Neural progenitor cell (in vitro differentiated cells): ENCODE results near the gene PARD6A. TPM values are rescaled to one million over a fixed set of nuclear protein-coding genes. Genes with fewer than 3 reads are reported as not detected.
"Not testable (repeated sequence)": the region's sequence is repeated elsewhere in the genome, so short reads cannot be mapped to it uniquely, and the experiment has no call there.

ENCODE experiments used
- DNase-seq: peaks from one replicate; pipeline ENCODE4 v3.0.0-alpha.2; 2016; ENCODE audit warnings: low spot score
- H2AFZ ChIP-seq: fragments of 200-600 bp; sonication (generic); replicated peaks from 2 replicates; pipeline ENCODE4 v1.6.1; 2016; ENCODE audit warnings: antibody characterized with exemption
- H3F3A ChIP-seq: fragments of 200-600 bp; sonication (generic); 2 replicates; pipeline ENCODE4 v1.6.1; 2016; ENCODE audit warnings: antibody characterized with exemption, low read depth
- H3K27ac ChIP-seq: fragments of 200-600 bp; sonication (generic); 2 replicates; pipeline ENCODE4 v1.5.1; 2016; ENCODE audit warnings: mild to moderate bottlenecking
- H3K27me3 ChIP-seq: fragments of 200-600 bp; sonication (generic); 2 replicates; pipeline ENCODE4 v1.6.1; 2016; ENCODE audit warnings: mild to moderate bottlenecking, moderate library complexity
- H3K36me3 ChIP-seq: fragments of 200-600 bp; sonication (generic); 2 replicates; pipeline ENCODE4 v1.5.1; 2016
- H3K4me1 ChIP-seq: fragments of 200-600 bp; sonication (generic); 2 replicates; pipeline ENCODE4 v1.6.1; 2016; ENCODE audit warnings: mixed run types
- H3K4me2 ChIP-seq: fragments of 200-600 bp; sonication (generic); 2 replicates; pipeline ENCODE4 v1.6.1; 2016
- H3K4me3 ChIP-seq: fragments of 200-600 bp; sonication (generic); 2 replicates; pipeline ENCODE4 v1.5.1; 2016
- H3K79me2 ChIP-seq: fragments of 200-600 bp; sonication (generic); 2 replicates; pipeline ENCODE4 v1.6.1; 2016; ENCODE audit warnings: low read depth
- H3K9ac ChIP-seq: fragments of 200-600 bp; sonication (generic); 2 replicates; pipeline ENCODE4 v1.6.1; 2016
- H3K9me3 ChIP-seq: fragments of 200-600 bp; sonication (generic); 2 replicates; pipeline ENCODE4 v1.5.1; 2016; ENCODE audit warnings: low read depth
- H4K20me1 ChIP-seq: fragments of 200-600 bp; sonication (generic); 2 replicates; pipeline ENCODE4 v1.6.1; 2016; ENCODE audit warnings: low read depth
- H3K27ac Mint-ChIP-seq: 3 replicates; pipeline ENCODE4 v1.8.0; 2021; ENCODE audit warnings: mixed read lengths
- H3K27me3 Mint-ChIP-seq: 2 replicates; pipeline ENCODE4 v1.8.0; 2022; ENCODE audit warnings: low read depth, mild to moderate bottlenecking, inconsistent platforms, moderate library complexity, mixed read lengths; ENCODE audit not compliant: insufficient read depth
- H3K36me3 Mint-ChIP-seq: 3 replicates; pipeline ENCODE4 v1.8.0; 2021; ENCODE audit warnings: mixed read lengths
- H3K4me1 Mint-ChIP-seq: 3 replicates; pipeline ENCODE4 v1.8.0; 2021; ENCODE audit warnings: mixed read lengths
- H3K4me3 Mint-ChIP-seq: 3 replicates; pipeline ENCODE4 v1.8.0; 2021; ENCODE audit warnings: mild to moderate bottlenecking, moderate library complexity, mixed read lengths
- H3K9me3 Mint-ChIP-seq: 3 replicates; pipeline ENCODE4 v1.8.0; 2020; ENCODE audit warnings: mixed read lengths
- EZH2 ChIP-seq: fragments of 200-600 bp; sonication (generic); IDR thresholded peaks from 2 replicates; pipeline ENCODE4 v1.6.1; 2017; ENCODE audit warnings: antibody characterized with exemption, mild to moderate bottlenecking, moderate library complexity
- EZH2phosphoT487 ChIP-seq: fragments of 200-600 bp; sonication (generic); IDR thresholded peaks from 2 replicates; pipeline ENCODE4 v1.6.1; 2017; ENCODE audit warnings: antibody characterized with exemption
- total RNA-seq: library from RNA; depleted of rRNA; stranded (reverse); fragments of >200 nt; gene quantifications from 2 replicates; pipeline ENCODE4 v1.2.3, GENCODE V29; 2015; ENCODE audit warnings: low replicate concordance
- TF ChIP-seq, protein P1 (sequence below): fragments of 200-600 bp; sonication (generic); IDR thresholded peaks from 2 replicates; pipeline ENCODE4 v1.5.1; 2017; ENCODE audit warnings: antibody characterized with exemption, mild to moderate bottlenecking

Gene PARD6A
- total RNA-seq, 1 donor from 2014 or later = 2.7 TPM

DNA sequence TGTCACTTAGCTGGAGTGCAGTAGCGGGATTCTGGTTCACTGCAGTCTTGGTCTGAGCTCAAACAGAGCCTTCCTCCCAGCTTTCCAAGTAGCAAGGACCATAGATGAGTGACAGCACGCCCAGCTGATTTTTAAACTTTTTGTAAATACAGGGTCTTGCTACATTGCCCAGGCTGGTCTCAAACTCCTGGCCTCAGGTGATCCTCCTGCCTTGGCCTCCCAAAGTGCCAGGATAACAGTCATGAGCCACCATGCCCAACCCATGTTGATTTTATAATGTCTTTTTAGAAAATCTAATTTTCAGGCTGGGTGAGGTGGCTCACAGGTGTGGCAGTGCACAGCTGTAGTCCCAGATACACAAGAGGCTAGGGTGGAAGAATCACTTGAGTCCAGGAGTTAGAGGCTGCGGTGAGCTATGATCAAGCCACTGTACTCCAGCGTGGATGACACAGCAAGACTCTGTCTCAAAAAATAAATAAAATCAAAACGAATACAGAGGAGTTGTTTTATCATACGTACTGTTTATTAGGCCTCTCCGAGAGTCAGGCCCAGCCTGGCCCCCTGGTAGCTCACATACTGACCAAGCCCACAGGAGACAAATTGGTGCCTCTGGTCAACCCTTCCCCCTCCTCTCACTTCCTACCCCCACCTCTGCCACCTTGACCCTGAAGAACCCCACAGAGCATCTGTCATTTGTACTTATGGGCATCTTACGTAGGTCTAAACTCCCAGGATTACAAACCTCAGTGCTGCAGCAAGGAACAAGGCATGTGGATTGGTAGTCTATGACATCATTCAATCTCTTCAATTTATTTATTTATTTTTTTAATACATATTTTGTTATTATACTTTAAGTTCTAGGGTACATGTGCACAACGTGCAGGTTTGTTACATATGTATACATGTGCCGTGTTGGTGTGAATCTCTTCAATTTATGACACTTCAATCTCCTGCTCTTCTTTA lies 19.5 kb downstream of the PARD6A start:
- Histone ChIP-seq H4K20me1 (no peaks in the 10 kb centered on the region), H3K4me2 (no peak overlapping the region), H3K4me1 (no peaks in the 10 kb centered on the region), H3K27me3 (no peaks in the 10 kb centered on the region), H3K27ac (no peak overlapping the region), H3K79me2 (no peaks in the 10 kb centered on the region), H3K9ac (no peak overlapping the region), H2AFZ (no peak overlapping the region), H3F3A (no peaks in the 10 kb centered on the region), H3K9me3 (no peaks in the 10 kb centered on the region), H3K4me3 (no peak overlapping the region), H3K36me3 (no peaks in the 10 kb centered on the region)
- Mint-ChIP-seq H3K4me3 (no peak overlapping the region), H3K27me3 (peaks cover 4% of the 10 kb centered on the region), H3K27ac (no peak overlapping the region), H3K9me3 (no peaks in the 10 kb centered on the region), H3K4me1 (no peaks in the 10 kb centered on the region), H3K36me3 (peaks cover 6% of the 10 kb centered on the region)
- TF ChIP-seq EZH2phosphoT487 (no peak), EZH2 (no peak)
- TF ChIP-seq, protein P1, sequence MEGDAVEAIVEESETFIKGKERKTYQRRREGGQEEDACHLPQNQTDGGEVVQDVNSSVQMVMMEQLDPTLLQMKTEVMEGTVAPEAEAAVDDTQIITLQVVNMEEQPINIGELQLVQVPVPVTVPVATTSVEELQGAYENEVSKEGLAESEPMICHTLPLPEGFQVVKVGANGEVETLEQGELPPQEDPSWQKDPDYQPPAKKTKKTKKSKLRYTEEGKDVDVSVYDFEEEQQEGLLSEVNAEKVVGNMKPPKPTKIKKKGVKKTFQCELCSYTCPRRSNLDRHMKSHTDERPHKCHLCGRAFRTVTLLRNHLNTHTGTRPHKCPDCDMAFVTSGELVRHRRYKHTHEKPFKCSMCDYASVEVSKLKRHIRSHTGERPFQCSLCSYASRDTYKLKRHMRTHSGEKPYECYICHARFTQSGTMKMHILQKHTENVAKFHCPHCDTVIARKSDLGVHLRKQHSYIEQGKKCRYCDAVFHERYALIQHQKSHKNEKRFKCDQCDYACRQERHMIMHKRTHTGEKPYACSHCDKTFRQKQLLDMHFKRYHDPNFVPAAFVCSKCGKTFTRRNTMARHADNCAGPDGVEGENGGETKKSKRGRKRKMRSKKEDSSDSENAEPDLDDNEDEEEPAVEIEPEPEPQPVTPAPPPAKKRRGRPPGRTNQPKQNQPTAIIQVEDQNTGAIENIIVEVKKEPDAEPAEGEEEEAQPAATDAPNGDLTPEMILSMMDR = no peak
- DNase-seq = no peak

DNA sequence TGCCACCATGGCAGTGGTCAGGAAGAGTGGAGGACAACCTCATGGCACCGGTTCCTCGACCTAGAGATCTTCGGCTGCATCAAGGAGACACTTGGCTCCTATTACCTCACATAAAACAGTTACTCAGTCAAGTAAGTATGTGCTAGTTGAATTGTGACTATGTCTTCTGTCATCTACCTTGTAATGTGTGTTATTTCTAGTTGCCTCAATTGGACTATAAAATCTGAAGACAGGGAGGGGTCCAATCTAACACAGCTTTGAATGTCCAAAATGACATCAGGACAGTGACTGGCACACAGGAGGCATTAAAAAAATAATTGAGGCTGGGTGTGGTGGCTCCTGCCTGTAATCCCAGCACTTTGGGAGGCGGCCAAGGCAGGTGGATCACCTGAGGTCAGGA lies 23.0 kb downstream of the PARD6A start:
- H3K9ac ChIP-seq = no peak overlapping the region
- H3F3A ChIP-seq = no peaks in the 10 kb centered on the region
- no peaks in the 10 kb centered on the region for H3K9me3 Mint-ChIP-seq
- no peak overlapping the region for H3K4me3 ChIP-seq
- no peak for DNase-seq
- H3K79me2 ChIP-seq = no peaks in the 10 kb centered on the region
- no peak overlapping the region for H3K4me2 ChIP-seq
- H3K27me3 Mint-ChIP-seq = peaks cover under 1% of the 10 kb centered on the region
- H2AFZ ChIP-seq = no peak overlapping the region
- no peaks in the 10 kb centered on the region for H3K27me3 ChIP-seq
- H3K36me3 Mint-ChIP-seq = peaks cover 10% of the 10 kb centered on the region
- no peak overlapping the region for H3K27ac Mint-ChIP-seq
- TF ChIP-seq EZH2phosphoT487 (no peak), EZH2 (no peak)
- TF ChIP-seq, protein P1 = no peak
- H3K4me3 Mint-ChIP-seq = no peak overlapping the region
- H3K4me1 Mint-ChIP-seq = no peaks in the 10 kb centered on the region
- no peak overlapping the region for H3K27ac ChIP-seq
- H3K4me1 ChIP-seq = no peaks in the 10 kb centered on the region
- no peaks in the 10 kb centered on the region for H3K9me3 ChIP-seq
- no peaks in the 10 kb centered on the region for H3K36me3 ChIP-seq
- H4K20me1 ChIP-seq = no peaks in the 10 kb centered on the region

DNA sequence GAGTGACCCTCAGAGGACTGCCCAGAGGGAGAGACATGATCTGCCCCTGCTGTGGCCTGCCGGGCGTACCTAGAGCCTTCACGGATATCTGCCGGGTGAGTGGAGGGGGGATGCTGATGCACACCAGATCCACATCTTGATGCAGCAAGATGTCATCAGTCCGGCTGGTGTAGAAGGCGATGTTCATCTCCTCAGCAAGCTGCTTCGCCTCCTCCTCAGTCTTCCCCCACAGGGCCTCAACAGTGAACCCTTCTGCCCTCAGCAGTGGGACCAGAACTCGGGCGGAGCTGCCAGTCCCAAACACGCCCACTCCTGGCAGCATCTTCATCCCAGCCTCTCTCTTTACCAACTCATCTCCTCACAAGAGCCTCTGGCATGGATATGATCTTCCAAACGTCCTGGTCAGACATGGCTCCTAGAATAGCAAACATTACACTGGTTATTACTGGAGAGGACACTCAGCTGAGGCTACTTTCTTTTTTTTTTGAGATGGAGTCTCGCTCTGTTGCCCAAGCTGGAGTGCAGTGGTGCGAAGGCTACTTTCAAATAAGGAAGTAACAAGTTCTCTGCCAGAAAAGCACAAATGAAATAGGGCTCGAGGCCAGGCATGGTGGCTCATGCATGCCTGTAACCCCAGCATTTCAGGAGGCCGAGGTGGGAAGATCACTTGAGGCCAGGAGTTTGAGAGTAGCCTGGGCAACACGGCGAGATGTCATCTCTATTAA lies 24.8 kb downstream of the PARD6A start:
- Histone ChIP-seq H3K27me3 (no peaks in the 10 kb centered on the region), H3K36me3 (no peaks in the 10 kb centered on the region), H2AFZ (no peak overlapping the region), H3K79me2 (no peaks in the 10 kb centered on the region), H3K27ac (no peak overlapping the region), H4K20me1 (no peaks in the 10 kb centered on the region), H3K4me1 (no peaks in the 10 kb centered on the region), H3F3A (no peaks in the 10 kb centered on the region), H3K9ac (no peak overlapping the region), H3K9me3 (no peaks in the 10 kb centered on the region), H3K4me2 (no peak overlapping the region), H3K4me3 (no peak overlapping the region)
- TF ChIP-seq, protein P1 = no peak
- no peak for TF ChIP-seq EZH2phosphoT487
- TF ChIP-seq EZH2 = no peak
- no peaks in the 10 kb centered on the region for H3K27me3 Mint-ChIP-seq
- DNase-seq = no peak
- H3K4me1 Mint-ChIP-seq = no peaks in the 10 kb centered on the region
- H3K27ac Mint-ChIP-seq = peak overlapping the region; percentile 21
- H3K36me3 Mint-ChIP-seq = peaks cover 15% of the 10 kb centered on the region
- no peaks in the 10 kb centered on the region for H3K9me3 Mint-ChIP-seq
- no peak overlapping the region for H3K4me3 Mint-ChIP-seq

DNA sequence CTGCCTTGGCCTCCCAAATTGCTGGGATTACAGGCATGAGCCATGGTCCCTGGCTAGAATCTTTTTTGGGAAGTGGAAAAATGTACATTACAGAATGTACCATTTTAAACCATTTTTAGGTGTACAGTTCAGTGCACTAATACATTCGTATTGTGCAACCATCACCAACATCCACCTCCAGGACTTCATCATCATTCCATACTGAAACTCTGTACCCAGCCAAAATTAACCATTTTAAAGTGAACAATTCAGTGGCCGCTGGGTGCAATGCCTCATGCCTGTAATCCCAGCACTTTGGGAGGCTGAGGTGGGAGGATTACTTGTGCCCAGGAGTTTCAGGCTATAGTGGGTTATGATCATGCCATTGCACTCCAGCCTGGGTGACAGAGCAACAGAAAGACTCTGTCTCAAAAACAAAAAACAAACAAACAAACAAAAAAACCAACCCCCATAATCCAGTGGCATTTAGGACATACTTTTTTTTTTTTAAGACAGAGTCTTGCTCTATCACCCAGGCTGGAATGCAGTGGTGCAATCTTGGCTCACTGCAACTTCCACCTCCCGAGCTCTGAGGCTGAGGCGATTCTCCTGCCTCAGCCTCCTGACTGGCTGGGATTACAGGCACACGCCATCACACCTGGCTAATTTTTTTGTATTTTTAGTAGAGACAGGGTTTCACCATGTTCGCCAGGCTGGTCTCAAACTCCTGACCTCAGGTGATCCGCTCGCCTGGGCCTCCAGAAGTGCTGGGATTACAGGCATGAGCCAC lies 32.9 kb downstream of the PARD6A start:
- not testable (repeated sequence) for H3K4me1 Mint-ChIP-seq, H3K9me3 Mint-ChIP-seq, H3K4me2 ChIP-seq, H3K4me1 ChIP-seq, H3K36me3 ChIP-seq, H3K9ac ChIP-seq, H3F3A ChIP-seq, H3K4me3 ChIP-seq, H3K27me3 ChIP-seq, H3K9me3 ChIP-seq, H3K27ac ChIP-seq, H3K79me2 ChIP-seq, H4K20me1 ChIP-seq, H3K27ac Mint-ChIP-seq, H3K27me3 Mint-ChIP-seq, DNase-seq, H3K4me3 Mint-ChIP-seq, H2AFZ ChIP-seq
- peaks cover 15% of the 10 kb centered on the region for H3K36me3 Mint-ChIP-seq
